ENCODE measurements around the gene TNS3. TPM values are rescaled to one million over a fixed set of nuclear protein-coding genes. Genes with fewer than 3 reads are reported as not detected.

TNS3 gene
- total RNA-seq, 1 donor: 9.2 TPM

- peaks cover 15% of the 10 kb centered on the region for H3K4me1 ChIP-seq (ENCODE audit: insufficient read depth, low read length)
- no peaks in the 10 kb centered on the region for H3K27me3 ChIP-seq (ENCODE audit: insufficient read depth, low read length)
Observed at GRCh38 chr7:47454974-47455871, 126.7 kb downstream of the TNS3 start.

DNA sequence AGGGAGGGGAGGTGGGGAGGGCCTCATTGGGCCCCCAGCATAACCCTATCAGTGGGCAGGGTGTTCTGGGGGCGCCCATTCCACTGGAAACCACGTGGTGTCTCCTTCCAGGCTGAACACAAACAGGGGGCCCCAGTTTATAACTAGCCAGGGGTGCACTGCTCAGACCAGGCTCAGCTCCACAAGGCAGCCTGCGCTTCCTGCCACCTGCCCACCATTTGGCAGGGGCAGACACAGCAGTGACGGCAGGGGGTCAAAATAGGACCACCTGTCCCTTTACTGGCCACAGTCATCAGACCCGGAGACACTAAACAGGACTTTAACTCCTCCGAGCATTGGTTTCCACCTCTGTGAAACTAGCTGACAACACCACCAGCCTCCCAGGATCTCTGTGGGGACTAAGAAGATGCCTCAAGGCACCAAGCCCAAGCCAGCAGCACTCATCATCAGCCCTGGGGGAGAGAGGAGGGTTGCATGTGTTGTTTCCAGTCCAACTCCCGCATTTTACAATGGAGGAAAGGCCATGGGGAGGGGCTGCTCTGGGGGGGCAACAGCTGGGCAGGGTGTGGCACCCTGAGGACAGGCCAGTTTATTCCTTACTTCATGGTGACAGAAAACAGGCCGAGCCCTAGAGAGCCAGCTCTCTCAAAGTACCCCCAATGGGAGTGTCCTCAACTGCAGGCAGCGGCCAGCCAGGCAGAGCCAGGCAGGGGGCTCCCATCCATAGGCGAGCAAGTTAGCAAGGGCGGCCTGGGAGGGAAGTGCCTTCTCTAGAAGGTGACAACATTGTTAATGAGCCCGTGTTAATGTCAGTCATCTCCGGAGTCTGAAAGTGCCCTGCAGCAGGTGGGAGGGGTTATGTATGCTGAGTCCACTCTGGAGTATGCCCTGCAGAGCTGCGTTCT lies 127.6 kb downstream of the TNS3 start:
- peaks cover 15% of the 10 kb centered on the region for H3K4me1 ChIP-seq (ENCODE audit: insufficient read depth, low read length)
- no peak overlapping the region for H3K4me3 ChIP-seq (ENCODE audit: low read length)
- H3K27me3 ChIP-seq (ENCODE audit: insufficient read depth, low read length): no peaks in the 10 kb centered on the region
- H3K9me3 ChIP-seq (ENCODE audit: low read depth, low read length): no peaks in the 10 kb centered on the region

More at GRCh38 chr7:47454974-47455871, 126.7 kb downstream of the TNS3 start:
- Histone ChIP-seq H3K9me3 (ENCODE audit: low read depth, low read length) (no peaks in the 10 kb centered on the region), H3K4me3 (ENCODE audit: low read length) (no peak overlapping the region)

DNA sequence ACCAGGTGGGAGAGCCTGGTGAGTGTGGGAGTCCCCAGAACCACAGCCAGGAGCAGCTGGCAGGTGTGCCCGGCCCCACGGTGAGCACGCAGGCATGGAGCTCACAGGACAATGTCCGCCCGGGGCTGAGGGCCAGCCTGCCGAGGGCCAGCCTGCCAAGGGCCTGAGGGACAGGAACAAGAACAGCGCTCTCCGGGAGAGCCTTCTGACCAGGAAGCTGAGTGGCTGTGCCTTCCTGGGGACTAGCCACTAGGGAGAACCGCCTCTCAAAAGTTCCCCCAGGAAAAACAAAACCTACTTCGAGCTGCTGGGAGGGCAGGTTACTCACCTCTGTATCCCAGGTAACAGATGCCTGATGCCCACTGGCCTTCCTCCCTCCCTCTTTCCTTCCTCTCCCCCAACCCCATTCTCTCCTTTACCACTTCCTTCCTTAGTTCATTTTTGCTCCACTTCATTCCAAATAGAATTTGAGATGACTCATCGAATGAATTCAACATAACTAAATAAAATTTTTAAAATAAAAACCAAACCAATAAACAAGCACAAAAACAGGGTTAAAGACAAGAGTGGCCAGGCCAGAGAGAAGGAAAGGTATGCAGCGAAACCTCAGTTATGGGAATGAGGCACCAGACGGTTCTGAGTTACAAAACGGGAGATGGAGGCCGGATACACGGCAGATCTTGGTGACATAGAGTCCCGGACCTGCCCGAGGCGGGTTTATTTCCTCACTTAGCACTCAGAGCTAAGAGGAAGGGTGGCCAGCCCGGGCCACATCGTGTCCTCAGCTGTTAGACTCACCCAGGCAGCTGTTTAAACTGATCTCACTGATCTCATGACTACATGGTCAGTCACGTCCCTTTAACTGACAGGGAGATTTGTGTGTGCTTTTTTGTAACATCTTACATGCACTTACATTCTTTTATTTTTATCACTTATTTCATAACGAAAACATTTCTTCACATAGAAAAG lies 128.5 kb downstream of the TNS3 start:
- peaks cover 15% of the 10 kb centered on the region for H3K4me1 ChIP-seq (ENCODE audit: insufficient read depth, low read length)
- no peak overlapping the region for H3K4me3 ChIP-seq (ENCODE audit: low read length)
- no peaks in the 10 kb centered on the region for H3K27me3 ChIP-seq (ENCODE audit: insufficient read depth, low read length)
- no peaks in the 10 kb centered on the region for H3K9me3 ChIP-seq (ENCODE audit: low read depth, low read length)

GRCh38 chr7:47452715-47453092 lies 129.2 kb downstream of the TNS3 start:
- H3K4me1 ChIP-seq (ENCODE audit: insufficient read depth, low read length): peaks cover 15% of the 10 kb centered on the region
- no peaks in the 10 kb centered on the region for H3K9me3 ChIP-seq (ENCODE audit: low read depth, low read length)
- H3K27me3 ChIP-seq (ENCODE audit: insufficient read depth, low read length): no peaks in the 10 kb centered on the region
- no peak overlapping the region for H3K4me3 ChIP-seq (ENCODE audit: low read length)

GRCh38 chr7:47452295-47452694 lies 129.6 kb downstream of the TNS3 start:
- Histone ChIP-seq H3K9me3 (ENCODE audit: low read depth, low read length) (no peaks in the 10 kb centered on the region), H3K27me3 (ENCODE audit: insufficient read depth, low read length) (no peaks in the 10 kb centered on the region), H3K4me1 (ENCODE audit: insufficient read depth, low read length) (peaks cover 15% of the 10 kb centered on the region), H3K4me3 (ENCODE audit: low read length) (no peak overlapping the region)

- Histone ChIP-seq H3K4me1 (ENCODE audit: insufficient read depth, low read length) (peaks cover 15% of the 10 kb centered on the region), H3K4me3 (ENCODE audit: low read length) (no peak overlapping the region), H3K9me3 (ENCODE audit: low read depth, low read length) (no peaks in the 10 kb centered on the region), H3K27me3 (ENCODE audit: insufficient read depth, low read length) (no peaks in the 10 kb centered on the region)
Observed at GRCh38 chr7:47451851-47452205, 130.1 kb downstream of the TNS3 start.

DNA sequence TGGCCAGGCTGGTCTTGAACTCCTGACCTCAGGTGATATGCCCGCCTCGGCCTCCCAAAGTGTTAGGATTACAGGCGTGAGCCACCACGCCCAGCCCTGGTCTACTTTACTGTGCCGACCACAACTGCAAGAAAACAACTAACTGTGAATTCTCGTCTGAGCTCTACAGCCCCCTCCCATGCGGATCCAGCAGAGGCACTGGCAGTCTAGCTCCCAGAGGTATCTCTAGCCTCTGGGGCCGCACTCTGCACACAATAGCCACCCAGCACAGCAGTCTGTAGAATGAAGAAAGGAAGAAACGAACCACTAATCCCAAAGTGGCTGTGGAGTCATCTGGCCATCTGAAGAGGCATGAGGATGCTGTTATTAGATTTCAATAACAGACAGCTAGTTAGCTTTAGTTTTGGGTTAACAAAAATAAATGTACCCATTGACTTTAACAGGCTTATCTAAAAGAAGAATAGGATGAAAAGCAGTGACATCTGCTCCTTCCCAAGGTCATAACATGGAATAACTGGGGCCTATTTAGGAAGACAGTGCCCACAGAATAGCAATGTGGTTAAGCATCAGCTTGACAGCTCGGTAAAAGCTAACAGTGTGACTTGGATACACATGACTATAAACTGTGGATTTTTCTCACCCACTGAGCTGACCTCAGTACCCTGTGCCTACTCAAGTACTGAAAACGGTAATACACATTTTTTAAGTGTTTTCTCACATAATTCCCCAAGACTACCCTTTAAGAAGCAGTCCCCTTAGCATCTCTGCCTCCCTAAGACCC lies 131.9 kb downstream of the TNS3 start:
- Histone ChIP-seq H3K4me3 (ENCODE audit: low read length) (no peak overlapping the region), H3K9me3 (ENCODE audit: low read depth, low read length) (no peaks in the 10 kb centered on the region), H3K27me3 (ENCODE audit: insufficient read depth, low read length) (no peaks in the 10 kb centered on the region), H3K4me1 (ENCODE audit: insufficient read depth, low read length) (peaks cover 15% of the 10 kb centered on the region)

- Histone ChIP-seq H3K4me1 (ENCODE audit: insufficient read depth, low read length) (peaks cover 9% of the 10 kb centered on the region), H3K4me3 (ENCODE audit: low read length) (no peak overlapping the region), H3K27me3 (ENCODE audit: insufficient read depth, low read length) (no peaks in the 10 kb centered on the region), H3K9me3 (ENCODE audit: low read depth, low read length) (no peaks in the 10 kb centered on the region)
Observed at GRCh38 chr7:47448971-47449370, 132.9 kb downstream of the TNS3 start.

GRCh38 chr7:47447621-47448349 lies 134.1 kb downstream of the TNS3 start:
- Histone ChIP-seq H3K9me3 (ENCODE audit: low read depth, low read length) (no peaks in the 10 kb centered on the region), H3K4me3 (ENCODE audit: low read length) (no peak overlapping the region)

GRCh38 chr7:47446871-47447466 lies 134.9 kb downstream of the TNS3 start:
- no peaks in the 10 kb centered on the region for H3K9me3 ChIP-seq (ENCODE audit: low read depth, low read length)
- no peaks in the 10 kb centered on the region for H3K27me3 ChIP-seq (ENCODE audit: insufficient read depth, low read length)
- no peak overlapping the region for H3K4me3 ChIP-seq (ENCODE audit: low read length)
- no peaks in the 10 kb centered on the region for H3K4me1 ChIP-seq (ENCODE audit: insufficient read depth, low read length)

More at GRCh38 chr7:47447621-47448349, 134.1 kb downstream of the TNS3 start:
- Histone ChIP-seq H3K4me1 (ENCODE audit: insufficient read depth, low read length) (no peaks in the 10 kb centered on the region), H3K27me3 (ENCODE audit: insufficient read depth, low read length) (no peaks in the 10 kb centered on the region)

DNA sequence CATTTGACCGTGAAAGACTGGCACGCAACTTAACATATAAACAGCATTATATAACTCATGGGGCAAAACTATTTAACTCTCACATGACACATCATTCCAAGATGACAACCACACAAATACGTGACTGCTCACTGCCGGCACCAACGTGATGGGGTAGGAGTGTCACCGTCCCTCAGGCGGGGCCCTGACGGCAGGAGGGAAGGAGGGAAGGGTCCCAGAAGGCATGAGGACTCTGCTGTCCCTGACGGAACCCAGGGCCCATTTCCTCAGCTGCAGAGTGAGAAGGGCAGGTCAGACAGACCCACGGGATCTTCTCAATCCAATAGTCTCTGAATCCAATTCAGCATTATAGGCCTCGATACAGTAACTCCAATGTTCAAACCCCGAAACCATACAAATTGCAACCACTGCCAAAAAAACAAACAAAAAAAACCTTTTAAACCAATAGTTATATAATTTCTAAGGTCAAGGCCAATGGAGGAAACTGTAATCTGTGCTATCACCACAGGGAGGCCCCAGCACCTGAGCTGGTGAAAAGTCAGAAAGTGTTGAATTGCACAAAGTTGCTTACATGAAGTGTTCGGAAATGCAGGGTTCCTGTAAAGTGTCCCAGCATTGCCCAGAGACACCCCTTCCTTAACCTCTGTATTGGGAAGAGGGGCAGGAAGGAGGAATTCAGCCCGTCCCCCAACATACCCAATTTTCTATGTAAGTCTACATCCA lies 137.4 kb downstream of the TNS3 start:
- Histone ChIP-seq H3K9me3 (ENCODE audit: low read depth, low read length) (no peaks in the 10 kb centered on the region), H3K4me3 (ENCODE audit: low read length) (no peak overlapping the region), H3K27me3 (ENCODE audit: insufficient read depth, low read length) (no peaks in the 10 kb centered on the region), H3K4me1 (ENCODE audit: insufficient read depth, low read length) (no peaks in the 10 kb centered on the region)

DNA sequence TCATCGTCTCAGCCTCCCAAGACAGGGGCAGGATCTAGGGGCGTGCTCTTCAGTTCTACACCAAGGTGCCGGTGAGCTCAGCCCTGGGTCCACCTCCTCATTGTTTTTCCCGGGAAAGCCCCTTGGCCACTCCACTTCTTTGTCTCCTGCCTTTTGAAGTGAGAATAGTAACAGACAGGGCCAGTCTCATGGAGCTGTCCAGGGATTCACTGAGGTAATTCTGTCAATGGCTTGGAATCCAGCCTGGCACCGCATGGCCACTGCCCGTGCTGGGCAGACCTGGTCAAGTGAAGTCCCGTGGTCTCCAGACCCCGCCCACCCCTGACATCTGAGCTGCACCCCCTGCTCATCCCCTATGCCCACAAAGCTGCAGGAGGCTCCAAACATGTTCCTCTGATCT lies 138.9 kb downstream of the TNS3 start:
- Histone ChIP-seq H3K4me1 (ENCODE audit: insufficient read depth, low read length) (no peaks in the 10 kb centered on the region), H3K9me3 (ENCODE audit: low read depth, low read length) (no peaks in the 10 kb centered on the region), H3K4me3 (ENCODE audit: low read length) (no peak overlapping the region), H3K27me3 (ENCODE audit: insufficient read depth, low read length) (no peaks in the 10 kb centered on the region)

GRCh38 chr7:47442605-47442865 lies 139.4 kb downstream of the TNS3 start:
- Histone ChIP-seq H3K4me1 (ENCODE audit: insufficient read depth, low read length) (no peaks in the 10 kb centered on the region), H3K4me3 (ENCODE audit: low read length) (no peak overlapping the region), H3K27me3 (ENCODE audit: insufficient read depth, low read length) (no peaks in the 10 kb centered on the region), H3K9me3 (ENCODE audit: low read depth, low read length) (no peaks in the 10 kb centered on the region)
